ENCODE results near the gene PHF21A.

GRCh38 chr11:45926536-45927331 is 194.5 kb downstream of the PHF21A start:
- TF ChIP-seq CTCF (IDR thresholded peaks at IDR 0.05) (no peak), POLR2A (IDR thresholded peaks at IDR 0.05) (no peak)
